MM.1S (cell line): ENCODE measurements around the gene SMAD3.

Source experiments
- CTCF ChIP-seq: fragments of 300-600 bp; sonication (generic); IDR thresholded peaks from 2 replicates; pipeline ENCODE4 v1.5.1; 2016; ENCODE audit warnings: antibody characterized with exemption, low read length, mixed read lengths
- EZH2phosphoT487 ChIP-seq: fragments of 300-600 bp; sonication (generic); IDR thresholded peaks from 2 replicates; pipeline ENCODE4 v1.6.1; 2018; ENCODE audit warnings: antibody characterized with exemption, low read length

GRCh38 chr15:67199391-67199790 lies 134.0 kb downstream of the SMAD3 start:
- no peak for TF ChIP-seq CTCF
- TF ChIP-seq EZH2phosphoT487 = no peak
